Nephron (organoid): Measurements from ENCODE around the gene THSD4.

Experiments used
- H3K27ac Mint-ChIP-seq, 3 experiments: 2 replicates each; pipeline ENCODE4 v1.8.0; 2020; ENCODE audit warnings: mixed read lengths in 3 of 3, mild to moderate bottlenecking in 2 of 3, moderate library complexity in 1 of 3
- H3K27me3 Mint-ChIP-seq: 2 replicates; pipeline ENCODE4 v1.8.0; 2021; ENCODE audit warnings: low read depth, mild to moderate bottlenecking, moderate library complexity, mixed read lengths
- H3K36me3 Mint-ChIP-seq: 2 replicates; pipeline ENCODE4 v1.8.0; 2020; ENCODE audit warnings: low read depth, mixed read lengths
- H3K4me1 Mint-ChIP-seq: 2 replicates; pipeline ENCODE4 v1.8.0; 2020; ENCODE audit warnings: mixed read lengths
- H3K4me3 Mint-ChIP-seq, 3 experiments: 2 replicates each; pipeline ENCODE4 v1.8.0; 2020; ENCODE audit warnings: mild to moderate bottlenecking in 3 of 3, mixed read lengths in 3 of 3, moderate library complexity in 2 of 3
- H3K9me3 Mint-ChIP-seq: 2 replicates; pipeline ENCODE4 v1.8.0; 2020; ENCODE audit warnings: mixed read lengths
- CTCF ChIP-seq, 3 experiments: fragments of 200-600 bp; sonication (generic); IDR thresholded peaks; one replicate each; pipeline ENCODE4 v1.5.0; 2021; ENCODE audit warnings: antibody characterized with exemption in 3 of 3; ENCODE audit not compliant: unreplicated experiment in 3 of 3

THSD4 gene

GRCh38 chr15:71708051-71708429, 592.8 kb downstream of the THSD4 start:
- Mint-ChIP-seq H3K27me3 (no peaks in the 10 kb centered on the region), H3K4me1 (peaks cover 61% of the 10 kb centered on the region), H3K27ac (peak overlapping the region; percentile 8 to 86 (median 79)), H3K36me3 (no peaks in the 10 kb centered on the region), H3K4me3 (no peak overlapping the region), H3K9me3 (no peaks in the 10 kb centered on the region)
- TF ChIP-seq CTCF (IDR thresholded peaks at IDR 0.05; ENCODE audit: unreplicated experiment in 3 of 3) = no peak

- Mint-ChIP-seq H3K27ac (peak overlapping the region in 2 of 3 experiments; percentile 79 to 86), H3K4me1 (peaks cover 67% of the 10 kb centered on the region), H3K9me3 (no peaks in the 10 kb centered on the region), H3K27me3 (no peaks in the 10 kb centered on the region), H3K36me3 (no peaks in the 10 kb centered on the region), H3K4me3 (peak overlapping the region in 1 of 3 experiments; percentile 19)
- no peak for TF ChIP-seq CTCF (IDR thresholded peaks at IDR 0.05; ENCODE audit: unreplicated experiment in 3 of 3)
Measured at GRCh38 chr15:71708741-71709140, 593.5 kb downstream of the THSD4 start.

GRCh38 chr15:71709808-71710418, 594.6 kb downstream of the THSD4 start:
- no peaks in the 10 kb centered on the region for H3K9me3 Mint-ChIP-seq
- H3K36me3 Mint-ChIP-seq = no peaks in the 10 kb centered on the region
- H3K27ac Mint-ChIP-seq = no peak overlapping the region
- no peaks in the 10 kb centered on the region for H3K27me3 Mint-ChIP-seq
- no peak overlapping the region for H3K4me3 Mint-ChIP-seq
- TF ChIP-seq CTCF (IDR thresholded peaks at IDR 0.05; ENCODE audit: unreplicated experiment in 3 of 3) = no peak
- peaks cover 63% of the 10 kb centered on the region for H3K4me1 Mint-ChIP-seq

GRCh38 chr15:71712182-71712581, 596.9 kb downstream of the THSD4 start:
- TF ChIP-seq CTCF (IDR thresholded peaks at IDR 0.05; ENCODE audit: unreplicated experiment in 3 of 3) = no peak
- H3K4me3 Mint-ChIP-seq = no peak overlapping the region
- H3K27ac Mint-ChIP-seq = peak overlapping the region in 2 of 3 experiments; percentile 15 to 80
- H3K4me1 Mint-ChIP-seq = peaks cover 45% of the 10 kb centered on the region
- H3K9me3 Mint-ChIP-seq = no peaks in the 10 kb centered on the region
- no peaks in the 10 kb centered on the region for H3K27me3 Mint-ChIP-seq
- no peaks in the 10 kb centered on the region for H3K36me3 Mint-ChIP-seq

GRCh38 chr15:71713191-71713809, 598.0 kb downstream of the THSD4 start:
- H3K27ac Mint-ChIP-seq = no peak overlapping the region
- H3K4me1 Mint-ChIP-seq = peaks cover 39% of the 10 kb centered on the region
- H3K27me3 Mint-ChIP-seq = no peaks in the 10 kb centered on the region
- TF ChIP-seq CTCF (IDR thresholded peaks at IDR 0.05; ENCODE audit: unreplicated experiment in 3 of 3) = no peak
- H3K36me3 Mint-ChIP-seq = no peaks in the 10 kb centered on the region
- H3K4me3 Mint-ChIP-seq = no peak overlapping the region
- no peaks in the 10 kb centered on the region for H3K9me3 Mint-ChIP-seq

GRCh38 chr15:71715914-71716313, 600.6 kb downstream of the THSD4 start:
- Mint-ChIP-seq H3K27me3 (peaks cover 3% of the 10 kb centered on the region), H3K9me3 (no peaks in the 10 kb centered on the region), H3K36me3 (no peaks in the 10 kb centered on the region), H3K4me3 (no peak overlapping the region), H3K27ac (no peak overlapping the region), H3K4me1 (peaks cover 33% of the 10 kb centered on the region)
- no peak for TF ChIP-seq CTCF (IDR thresholded peaks at IDR 0.05; ENCODE audit: unreplicated experiment in 3 of 3)
